Measurements from ENCODE around the gene PARS2. TPM values are rescaled to one million over a fixed set of nuclear protein-coding genes. Genes with fewer than 3 reads are reported as not detected.

Gene PARS2
- total and polyA plus RNA-seq, 2 of the 4 experiments (the other 2 are of a cell fraction) = 3.4 to 6.3 TPM

GRCh38 chr1:54784066-54784465, 19.7 kb upstream of the PARS2 start:
- Histone ChIP-seq H2BK15ac (ENCODE audit: low read depth, low read length) (no peak overlapping the region), H4K20me1 (ENCODE audit: insufficient read depth, low read length) (no peaks in the 10 kb centered on the region), H3K27me3 (ENCODE audit: control insufficient read depth, insufficient read depth, low read length) (peaks cover 74% of the 10 kb centered on the region), H3K56ac (ENCODE audit: extremely low read depth, insufficient read depth, low read length) (no peak overlapping the region), H2AK5ac (ENCODE audit: low read depth, low read length) (no peak overlapping the region), H3K9me3 (ENCODE audit: control insufficient read depth, insufficient read depth, low read length) (no peaks in the 10 kb centered on the region), H3K4ac (ENCODE audit: low read depth, low read length) (no peak overlapping the region), H2BK20ac (ENCODE audit: low read depth, low read length) (no peak overlapping the region), H3K79me1 (ENCODE audit: low read depth in 1 of 2, low read length in 2 of 2) (no peaks in the 10 kb centered on the region), H3K4me2 (ENCODE audit: low read depth, low read length) (no peak overlapping the region), H2BK5ac (ENCODE audit: low read depth, low read length, poor library complexity, severe bottlenecking) (no peak overlapping the region), H4K8ac (ENCODE audit: low read depth in 2 of 2, low read length in 2 of 2) (no peak overlapping the region), H3K18ac (ENCODE audit: low read depth, low read length) (no peak overlapping the region), H2BK120ac (ENCODE audit: low read depth, low read length) (no peak overlapping the region), H3K36me3 (ENCODE audit: control insufficient read depth, insufficient read depth, low read length) (no peaks in the 10 kb centered on the region), H3K4me3 (ENCODE audit: insufficient read depth, low read depth, low read length) (no peak overlapping the region), H4K5ac (ENCODE audit: low read depth, low read length) (no peak overlapping the region), H3K27ac (ENCODE audit: insufficient read depth, low read length) (no peak overlapping the region), H2AK9ac (replicated peaks; ENCODE audit: low read depth, low read length, poor library complexity) (no peak overlapping the region), H4K91ac (ENCODE audit: insufficient read depth, low read depth, low read length) (no peak overlapping the region), H3K23ac (ENCODE audit: low read depth, low read length) (no peak overlapping the region), H3K4me1 (ENCODE audit: control insufficient read depth, insufficient read depth, low read length) (no peaks in the 10 kb centered on the region; the same call in 1 of the 2 replicates), H2AFZ (replicated peaks; ENCODE audit: low read length, poor library complexity) (no peak overlapping the region), H3K9me1 (ENCODE audit: insufficient read depth, low read length) (no peaks in the 10 kb centered on the region), H3K9ac (ENCODE audit: low read depth, low read length) (no peak overlapping the region), H3K14ac (replicated peaks; ENCODE audit: low read depth, low read length) (no peak overlapping the region)
- dilution Hi-C loops (cut with HindIII; ENCODE audit: low sequenced_read_pairs, unreplicated experiment) (no loop called here), in situ Hi-C loops (cut with MboI; ENCODE audit: low sequenced_read_pairs) (loop anchor here (25.0 kb wide), 1 partner anchor 922 kb away; no protein-coding TSS in a partner anchor), intact Hi-C loops (cut with micrococcal nuclease) (no loop called here)
- no peak for DNase-seq
- POLR2A ChIA-PET (ENCODE audit: unreplicated experiment) = no interaction called here
- WGBS, 2 experiments (ENCODE audit: extremely low coverage in 2 of 2, insufficient read length in 1 of 2) = no CpG with 5 or more reads among the region's 2 CpGs
- CTCF ChIA-PET = interaction anchor here (0.6 to 0.9 kb wide), 2 partner anchors 8 to 279 kb away, joined by 3 to 5 read pairs; no protein-coding TSS in a partner anchor
- no peak for TF ChIP-seq RCOR1 (IDR thresholded peaks at IDR 0.05; ENCODE audit: insufficient replicate concordance, low read length)
- no peak for TF ChIP-seq USF2 (IDR thresholded peaks at IDR 0.05; ENCODE audit: low read depth, low read length)
- no peak for TF ChIP-seq MAFK (IDR thresholded peaks at IDR 0.05; ENCODE audit: low read depth, low read length)
- no peak for TF ChIP-seq CHD1 (IDR thresholded peaks at IDR 0.05; ENCODE audit: low read depth, low read length)
- no TSS peak for BruUV-seq (replicated peaks)
- ATAC-seq (ENCODE audit: low read depth) = no peak
